KMS-11 (cell line): ENCODE results near the gene HRH3.

ENCODE experiments used
- H2AFZ ChIP-seq: fragments of 200-600 bp; sonication (generic); 2 replicates; pipeline ENCODE4 v1.6.1; 2016; ENCODE audit warnings: antibody characterized with exemption, mixed run types, low read depth
- H3K27ac ChIP-seq: fragments of 200-600 bp; sonication (generic); 2 replicates; pipeline ENCODE4 v1.6.1; 2016; ENCODE audit warnings: mild to moderate bottlenecking, mixed run types
- H3K27me3 ChIP-seq: fragments of 200-600 bp; sonication (generic); 2 replicates; pipeline ENCODE4 v1.6.1; 2017; ENCODE audit warnings: mild to moderate bottlenecking, low read depth, mixed run types, moderate library complexity; ENCODE audit not compliant: insufficient read depth
- H3K36me3 ChIP-seq: fragments of 200-600 bp; sonication (generic); 2 replicates; pipeline ENCODE4 v1.6.1; 2017; ENCODE audit warnings: mild to moderate bottlenecking, mixed run types; ENCODE audit not compliant: insufficient read depth
- H3K4me1 ChIP-seq: fragments of 200-600 bp; sonication (generic); 2 replicates; pipeline ENCODE4 v1.6.1; 2016; ENCODE audit warnings: mild to moderate bottlenecking, low read depth, mixed run types; ENCODE audit not compliant: poor library complexity, severe bottlenecking
- H3K4me2 ChIP-seq: fragments of 200-600 bp; sonication (generic); 2 replicates; pipeline ENCODE4 v1.7.0; 2016; ENCODE audit warnings: mild to moderate bottlenecking, mixed run types
- H3K4me3 ChIP-seq: fragments of 200-600 bp; sonication (generic); IDR thresholded peaks from 2 replicates; pipeline ENCODE4 v1.6.1; 2017; ENCODE audit warnings: low read depth, low read length, mixed read lengths; ENCODE audit not compliant: insufficient read depth
- H3K79me2 ChIP-seq: fragments of 200-600 bp; sonication (generic); 2 replicates; pipeline ENCODE4 v1.6.1; 2016; ENCODE audit warnings: low read depth, mixed run types; ENCODE audit not compliant: insufficient read depth
- H3K9ac ChIP-seq: fragments of 200-600 bp; sonication (generic); 2 replicates; pipeline ENCODE4 v1.6.1; 2016; ENCODE audit warnings: mild to moderate bottlenecking, mixed run types
- H4K20me1 ChIP-seq: fragments of 200-600 bp; sonication (generic); 2 replicates; pipeline ENCODE4 v1.6.1; 2016; ENCODE audit warnings: mild to moderate bottlenecking, mixed run types; ENCODE audit not compliant: insufficient read depth
- CTCF ChIP-seq: fragments of 200-600 bp; sonication (generic); conservative IDR thresholded peaks from 2 replicates; pipeline ENCODE4 v1.6.1; 2017; ENCODE audit warnings: low read depth, mild to moderate bottlenecking, antibody characterized with exemption, low read length, moderate library complexity, mixed read lengths

Gene HRH3

DNA sequence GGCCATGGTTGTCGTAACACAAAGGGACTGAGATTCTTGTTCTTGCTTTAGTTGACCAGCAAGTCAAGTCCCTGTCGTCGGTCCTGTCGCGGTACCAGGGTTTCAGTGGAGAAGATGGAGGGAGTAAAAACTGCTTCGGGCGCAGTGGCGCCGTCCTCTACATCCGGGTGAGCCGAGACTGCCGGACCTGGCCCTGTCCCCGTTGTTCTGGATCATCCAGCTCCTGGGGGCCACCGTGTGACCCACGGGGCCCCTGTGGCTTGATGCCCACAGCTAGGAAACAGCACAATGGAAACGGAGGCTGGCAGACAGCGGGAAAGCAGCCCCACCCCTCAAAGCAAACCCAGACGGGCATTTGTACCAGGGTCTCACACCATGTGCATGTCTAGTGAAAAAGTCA, 22.3 kb downstream of the HRH3 start:
- Histone ChIP-seq H3K4me1 (no peaks in the 10 kb centered on the region), H3K36me3 (peaks cover 4% of the 10 kb centered on the region; the same call in 1 of the 2 replicates), H2AFZ (no peak overlapping the region), H4K20me1 (no peaks in the 10 kb centered on the region), H3K4me2 (no peak overlapping the region), H3K79me2 (no peaks in the 10 kb centered on the region), H3K27me3 (no peaks in the 10 kb centered on the region), H3K27ac (no peak overlapping the region), H3K9ac (no peak overlapping the region), H3K4me3 (no peak overlapping the region)
- TF ChIP-seq CTCF = no peak

GRCh38 chr20:62197311-62197710, 22.8 kb downstream of the HRH3 start:
- Histone ChIP-seq H3K9ac (no peak overlapping the region), H3K79me2 (no peaks in the 10 kb centered on the region), H3K4me1 (no peaks in the 10 kb centered on the region), H2AFZ (no peak overlapping the region), H4K20me1 (no peaks in the 10 kb centered on the region), H3K27me3 (no peaks in the 10 kb centered on the region), H3K4me3 (no peak overlapping the region), H3K36me3 (peaks cover 4% of the 10 kb centered on the region; the same call in 1 of the 2 replicates), H3K4me2 (no peak overlapping the region), H3K27ac (no peak overlapping the region)
- no peak for TF ChIP-seq CTCF

GRCh38 chr20:62196286-62196685, 23.8 kb downstream of the HRH3 start:
- no peak for TF ChIP-seq CTCF

DNA sequence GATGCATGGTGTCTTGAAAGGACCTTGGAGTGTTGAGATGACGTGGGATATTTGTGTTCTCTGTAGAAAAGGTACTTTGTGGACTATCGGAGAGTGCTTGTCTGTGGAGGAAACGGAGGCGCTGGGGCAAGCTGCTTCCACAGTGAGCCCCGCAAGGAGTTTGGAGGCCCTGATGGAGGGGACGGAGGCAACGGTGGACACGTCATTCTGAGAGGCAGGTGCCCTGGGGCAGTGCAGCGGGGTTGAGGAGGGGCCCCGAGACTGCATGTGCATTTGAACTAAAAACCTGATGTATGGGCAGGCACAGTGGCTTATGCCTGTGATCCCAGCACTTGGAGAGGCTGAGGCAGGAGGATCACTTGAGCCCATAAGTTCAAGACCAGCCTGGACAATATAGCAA, 24.3 kb downstream of the HRH3 start:
- Histone ChIP-seq H3K27me3 (no peaks in the 10 kb centered on the region), H3K4me2 (no peak overlapping the region), H3K9ac (no peak overlapping the region), H3K4me1 (no peaks in the 10 kb centered on the region), H2AFZ (no peak overlapping the region), H4K20me1 (no peaks in the 10 kb centered on the region), H3K4me3 (no peak overlapping the region), H3K27ac (no peak overlapping the region), H3K36me3 (peaks cover 4% of the 10 kb centered on the region; the same call in 1 of the 2 replicates), H3K79me2 (no peaks in the 10 kb centered on the region; the same call in 1 of the 2 replicates)
- no peak for TF ChIP-seq CTCF

More at GRCh38 chr20:62196286-62196685, 23.8 kb downstream of the HRH3 start:
- no peak overlapping the region for H3K27ac ChIP-seq
- H3K27me3 ChIP-seq = no peaks in the 10 kb centered on the region
- H3K79me2 ChIP-seq = no peaks in the 10 kb centered on the region
- H3K9ac ChIP-seq = no peak overlapping the region
- H3K4me3 ChIP-seq = no peak overlapping the region
- peaks cover 4% of the 10 kb centered on the region; the same call in 1 of the 2 replicates for H3K36me3 ChIP-seq
- H2AFZ ChIP-seq = no peak overlapping the region
- no peak overlapping the region for H3K4me2 ChIP-seq
- no peaks in the 10 kb centered on the region for H4K20me1 ChIP-seq
- no peaks in the 10 kb centered on the region for H3K4me1 ChIP-seq
